Thyroid gland (tissue), 4 donors: ENCODE results near the gene TMEM220. TPM values are rescaled to one million over a fixed set of nuclear protein-coding genes. Genes with fewer than 3 reads are reported as not detected.

ENCODE experiments used
- DNase-seq, 2 donors: peaks; one replicate each; pipeline ENCODE4 v3.0.0-alpha.2; 2019
- H3K27ac ChIP-seq, 3 donors: fragments of 200-600 bp; sonication (generic); 1 replicate in 2 of 3; 2 replicates in 1 of 3; pipeline ENCODE4 v1.5.1; 2016 to 2019; ENCODE audit warnings: mild to moderate bottlenecking in 1 of 3, moderate library complexity in 1 of 3
- H3K27me3 ChIP-seq: fragments of 200-600 bp; sonication (generic); one replicate; pipeline ENCODE4 v1.5.1; 2019
- H3K36me3 ChIP-seq, 2 donors: fragments of 200-600 bp; sonication (generic); one replicate each; pipeline ENCODE4 v1.5.1; 2016 to 2019
- H3K4me1 ChIP-seq, 2 donors: fragments of 200-600 bp; sonication (generic); one replicate each; pipeline ENCODE4 v1.5.1; 2017 to 2019
- H3K4me3 ChIP-seq, 3 donors: fragments of 200-600 bp; sonication (generic); replicated peaks in 1 of 3; 1 replicate in 2 of 3; 2 replicates in 1 of 3; pipeline ENCODE4 v1.5.1; 2016; ENCODE audit warnings: mild to moderate bottlenecking in 1 of 3
- H3K9me3 ChIP-seq: fragments of 200-600 bp; sonication (generic); one replicate; pipeline ENCODE4 v1.5.1; 2017
- CTCF ChIP-seq, 6 experiments: fragments of 200-600 bp in 3 of 6; fragments of 450-650 bp in 3 of 6; sonication (generic) in 3 of 6; IDR thresholded peaks; one replicate each; pipeline ENCODE4 v1.5.1; 2016 to 2019; ENCODE audit warnings: antibody characterized with exemption in 6 of 6, mild to moderate bottlenecking in 2 of 6, inconsistent platforms in 1 of 6, moderate library complexity in 1 of 6
- POLR2A ChIP-seq, 2 donors: fragments of 450-650 bp; IDR thresholded peaks; one replicate each; pipeline ENCODE4 v1.6.1; 2017; ENCODE audit warnings: antibody characterized with exemption in 2 of 2, mild to moderate bottlenecking in 2 of 2, moderate library complexity in 1 of 2
- WGBS, 2 donors: methylation state at CpG; one replicate each; pipeline ENCODE4 v1.1.5; 2017; 5-methylcytosine and 5-hydroxymethylcytosine counted together
- intact Hi-C: fragments of 100-400 bp; cut with DNase I; formaldehyde crosslinking; loops from one replicate; pipeline ENCODE4 v1.15.1; 2023
- total RNA-seq, 4 donors: library from RNA; depleted of rRNA; stranded (reverse); fragments of >200 nt; gene quantifications; one replicate each; pipeline ENCODE4 v1.2.3, GENCODE V29; 2016

Gene TMEM220
- total RNA-seq, 4 donors from 2014 or later: 13.1 to 17.6 (median 15.5) TPM

- Histone ChIP-seq H3K27ac (no peak overlapping the region), H3K36me3 (no peaks in the 10 kb centered on the region), H3K9me3 (no peaks in the 10 kb centered on the region), H3K27me3 (no peaks in the 10 kb centered on the region), H3K4me3 (no peak overlapping the region), H3K4me1 (peaks cover 4 to 11% of the 10 kb centered on the region in 2 donors)
- TF ChIP-seq CTCF (IDR thresholded peaks at IDR 0.05) (no peak), POLR2A (IDR thresholded peaks at IDR 0.05) (no peak)
- DNase-seq: no peak
- 91 to 92% methylated on average over 3 of the region's 3 CpGs for WGBS, 2 donors
- intact Hi-C loops: no loop called here
These were observed 25.8 kb upstream of the TMEM220 start for GRCh38 chr17:10755592-10756127.

GRCh38 chr17:10754861-10755591 lies 25.2 kb upstream of the TMEM220 start:
- intact Hi-C loops: loop anchor here (5.0 kb wide), 1 partner anchor 92 kb away; no protein-coding TSS in a partner anchor
- no peak overlapping the region for H3K4me3 ChIP-seq
- H3K27me3 ChIP-seq: no peaks in the 10 kb centered on the region
- H3K4me1 ChIP-seq: peaks cover 4 to 11% of the 10 kb centered on the region in 2 donors
- no peak for DNase-seq
- H3K36me3 ChIP-seq: no peaks in the 10 kb centered on the region
- no peak for TF ChIP-seq CTCF (IDR thresholded peaks at IDR 0.05)
- TF ChIP-seq POLR2A (IDR thresholded peaks at IDR 0.05): no peak
- 43 to 60% methylated on average over 14 of the region's 14 CpGs for WGBS, 2 donors
- no peak overlapping the region for H3K27ac ChIP-seq
- no peaks in the 10 kb centered on the region for H3K9me3 ChIP-seq

GRCh38 chr17:10754109-10754508 lies 24.3 kb upstream of the TMEM220 start:
- no peaks in the 10 kb centered on the region for H3K36me3 ChIP-seq
- intact Hi-C loops: loop anchor here (5.0 kb wide), 1 partner anchor 93 kb away; no protein-coding TSS in a partner anchor
- H3K27me3 ChIP-seq: no peaks in the 10 kb centered on the region
- 16 to 54% methylated on average over 2 of the region's 2 CpGs for WGBS, 2 donors
- no peaks in the 10 kb centered on the region for H3K9me3 ChIP-seq
- no peak overlapping the region for H3K4me3 ChIP-seq
- DNase-seq: peak; percentile 30 to 55
- peaks cover 4 to 11% of the 10 kb centered on the region in 2 donors for H3K4me1 ChIP-seq
- no peak overlapping the region for H3K27ac ChIP-seq
- TF ChIP-seq POLR2A (IDR thresholded peaks at IDR 0.05) (no peak), CTCF (IDR thresholded peaks at IDR 0.05) (peak in 2 of 6 experiments; percentile 24 to 31)

- TF ChIP-seq CTCF (IDR thresholded peaks at IDR 0.05) (no peak), POLR2A (IDR thresholded peaks at IDR 0.05) (no peak)
- 83 to 86% methylated on average over 10 of the region's 10 CpGs for WGBS, 2 donors
- Histone ChIP-seq H3K4me3 (no peak overlapping the region), H3K9me3 (no peaks in the 10 kb centered on the region), H3K27ac (no peak overlapping the region), H3K27me3 (no peaks in the 10 kb centered on the region), H3K4me1 (peaks cover 4 to 11% of the 10 kb centered on the region in 2 donors), H3K36me3 (no peaks in the 10 kb centered on the region)
- intact Hi-C loops: loop anchor here (5.0 kb wide), 1 partner anchor 95 kb away; no protein-coding TSS in a partner anchor
- DNase-seq: no peak
These were observed 22.9 kb upstream of the TMEM220 start for GRCh38 chr17:10752696-10753095.

- TF ChIP-seq CTCF (IDR thresholded peaks at IDR 0.05) (no peak), POLR2A (IDR thresholded peaks at IDR 0.05) (no peak)
These were observed 21.7 kb upstream of the TMEM220 start for GRCh38 chr17:10751563-10751962.

More at GRCh38 chr17:10751563-10751962, 21.7 kb upstream of the TMEM220 start:
- no peaks in the 10 kb centered on the region for H3K36me3 ChIP-seq
- H3K27me3 ChIP-seq: no peaks in the 10 kb centered on the region
- DNase-seq: no peak
- intact Hi-C loops: loop anchor here (5.0 kb wide), 1 partner anchor 96 kb away; no protein-coding TSS in a partner anchor
- H3K27ac ChIP-seq: no peak overlapping the region
- no peaks in the 10 kb centered on the region for H3K9me3 ChIP-seq
- WGBS, 2 donors: 80 to 92% methylated on average over 1 to 2 of the region's 3 CpGs
- H3K4me1 ChIP-seq: peaks cover 1 to 7% of the 10 kb centered on the region in 2 donors
- H3K4me3 ChIP-seq: no peak overlapping the region
